A673 (cell line): ENCODE measurements around the gene ADAMTS12. TPM values are rescaled to one million over a fixed set of nuclear protein-coding genes. Genes with fewer than 3 reads are reported as not detected.

Source experiments
- BruUV-seq: library from RNA; stranded (reverse); fragments of 400-500 nt; replicated peaks from 2 replicates; lab custom pipeline; 2021; lab: Mats Ljungman, UMichigan
- CTCF ChIA-PET: fragments of 300-600 bp; sonication (Branson Sonifier 250); formaldehyde crosslinking; loops from one replicate; lab custom pipeline; 2022; ENCODE audit warnings: antibody characterized with exemption; lab: Charles Lee
- POLR2A ChIA-PET: fragments of 300-600 bp; sonication (Branson Sonifier 250); formaldehyde crosslinking; loops from one replicate; lab custom pipeline; 2022; ENCODE audit warnings: antibody characterized with exemption; ENCODE audit not compliant: low non-redundant PET; lab: Charles Lee
- DNase-seq: peaks from one replicate; pipeline ENCODE4 v3.0.0-alpha.2; 2015; ENCODE audit warnings: low spot score
- H3K27ac ChIP-seq: fragments of 200-600 bp; sonication (generic); 2 replicates; pipeline ENCODE4 v1.5.1; 2016; ENCODE audit warnings: mixed run types, low read depth, mild to moderate bottlenecking, mixed read lengths, antibody characterized with exemption, low read length; ENCODE audit not compliant: poor library complexity, severe bottlenecking
- H3K27me3 ChIP-seq: fragments of 200-600 bp; sonication (generic); replicated peaks from 2 replicates; pipeline ENCODE4 v1.6.1; 2017; ENCODE audit warnings: mixed run types, low read depth, mild to moderate bottlenecking, mixed read lengths, antibody characterized with exemption, low read length; ENCODE audit not compliant: insufficient read depth, poor library complexity
- H3K36me3 ChIP-seq: fragments of 200-600 bp; sonication (generic); 2 replicates; pipeline ENCODE4 v1.6.1; 2016; ENCODE audit warnings: mixed run types, mild to moderate bottlenecking, mixed read lengths, antibody characterized with exemption, low read length; ENCODE audit not compliant: insufficient read depth, poor library complexity, severe bottlenecking
- H3K4me1 ChIP-seq: fragments of 200-600 bp; sonication (generic); 2 replicates; pipeline ENCODE4 v1.6.1; 2017; ENCODE audit warnings: mixed run types, mild to moderate bottlenecking, mixed read lengths, antibody characterized with exemption, low read length; ENCODE audit not compliant: insufficient read depth, poor library complexity, severe bottlenecking
- H3K4me3 ChIP-seq: fragments of 200-600 bp; sonication (generic); 2 replicates; pipeline ENCODE4 v1.5.1; 2016; ENCODE audit warnings: low read depth, mixed run types, mild to moderate bottlenecking, mixed read lengths, low read length; ENCODE audit not compliant: poor library complexity, severe bottlenecking
- H3K9me3 ChIP-seq: fragments of 200-600 bp; sonication (generic); 2 replicates; pipeline ENCODE4 v1.6.1; 2016; ENCODE audit warnings: mixed run types, low read depth, mild to moderate bottlenecking, mixed read lengths, antibody characterized with exemption, low read length; ENCODE audit not compliant: poor library complexity, severe bottlenecking
- CTCF ChIP-seq: fragments of 300-800, 200-600 bp; sonication (generic); conservative IDR thresholded peaks from 2 replicates; pipeline ENCODE4 v1.5.1; 2017; ENCODE audit warnings: low read depth, mild to moderate bottlenecking, antibody characterized with exemption, low read length, moderate library complexity, mixed read lengths
- EZH2 ChIP-seq: fragments of 200-600 bp; sonication (generic); IDR thresholded peaks from 2 replicates; pipeline ENCODE4 v1.6.1; 2017; ENCODE audit warnings: borderline replicate concordance, low read depth, mild to moderate bottlenecking, mixed read lengths, antibody characterized with exemption, low read length; ENCODE audit not compliant: poor library complexity, severe bottlenecking
- intact Hi-C: fragments of 100-400 bp; cut with micrococcal nuclease; formaldehyde crosslinking; loops from one replicate; pipeline ENCODE4 v1.10.0; 2022; ENCODE audit not compliant: unreplicated experiment
- total RNA-seq: library from RNA; stranded (reverse); gene quantifications from 2 replicates; pipeline ENCODE4 v1.2.3, GENCODE V29; 2021

ADAMTS12 gene
- total RNA-seq, 1 experiment from 2014 or later: 0.84 TPM

GRCh38 chr5:33563983-33564908 is 327.5 kb downstream of the ADAMTS12 start:
- TF ChIP-seq CTCF (no peak), EZH2 (no peak)
- DNase-seq: no peak
- no TSS peak for BruUV-seq
- Histone ChIP-seq H3K36me3 (no peaks in the 10 kb centered on the region), H3K4me3 (no peak overlapping the region), H3K9me3 (no peaks in the 10 kb centered on the region), H3K4me1 (no peaks in the 10 kb centered on the region), H3K27ac (no peak overlapping the region), H3K27me3 (no peaks in the 10 kb centered on the region)
- intact Hi-C loops: no loop called here
- ChIA-PET POLR2A (no interaction called here), CTCF (no interaction called here)

DNA sequence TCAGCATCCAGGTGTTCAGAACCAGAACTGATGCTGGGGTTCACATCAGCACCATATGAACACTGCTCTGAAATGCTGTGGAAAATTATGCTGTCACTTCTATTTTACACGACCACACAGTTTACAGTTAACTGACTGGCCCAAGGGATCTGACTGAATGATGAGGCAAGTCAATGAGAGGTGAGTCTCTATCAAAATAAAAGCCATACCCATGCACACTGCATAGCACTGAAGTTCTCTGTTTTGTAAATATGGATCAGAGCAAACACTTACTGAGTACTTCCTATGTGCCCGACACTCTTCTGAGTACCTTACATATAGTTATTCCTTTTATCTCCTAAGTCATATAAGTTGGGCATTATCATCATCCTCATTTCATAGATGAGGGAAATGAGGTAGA is 328.3 kb downstream of the ADAMTS12 start:
- Histone ChIP-seq H3K9me3 (no peaks in the 10 kb centered on the region), H3K4me1 (no peaks in the 10 kb centered on the region), H3K4me3 (no peak overlapping the region), H3K27me3 (no peaks in the 10 kb centered on the region), H3K36me3 (no peaks in the 10 kb centered on the region), H3K27ac (no peak overlapping the region)
- no TSS peak for BruUV-seq
- TF ChIP-seq EZH2 (no peak), CTCF (no peak)
- POLR2A ChIA-PET: no interaction called here
- DNase-seq: no peak
- intact Hi-C loops: no loop called here
- CTCF ChIA-PET: no interaction called here

- intact Hi-C loops: no loop called here
- TF ChIP-seq EZH2: no peak
- no peaks in the 10 kb centered on the region for H3K27me3 ChIP-seq
- no TSS peak for BruUV-seq
- no peaks in the 10 kb centered on the region for H3K9me3 ChIP-seq
- no peak overlapping the region for H3K4me3 ChIP-seq
- H3K36me3 ChIP-seq: no peaks in the 10 kb centered on the region
- ChIA-PET CTCF (no interaction called here), POLR2A (no interaction called here)
- H3K27ac ChIP-seq: no peak overlapping the region
- DNase-seq: no peak
- no peaks in the 10 kb centered on the region for H3K4me1 ChIP-seq
These were observed 333.3 kb downstream of the ADAMTS12 start for GRCh38 chr5:33558489-33558888.
